C4-2B (cell line): Measurements from ENCODE around the gene TEDC2.

Experiments
- CTCF ChIP-seq: fragments of 450-650 bp; conservative IDR thresholded peaks from 2 replicates; pipeline ENCODE4 v1.5.1; 2017; ENCODE audit warnings: mild to moderate bottlenecking
- ZFX ChIP-seq: fragments of 450-650 bp; IDR thresholded peaks from 2 replicates; pipeline ENCODE4 v1.6.1; 2017

GRCh38 chr16:2511128-2511800, 51.4 kb downstream of the TEDC2 start:
- TF ChIP-seq CTCF (no peak), ZFX (no peak)
